ENCODE measurements around the gene GALNT11.

Gene GALNT11

DNA sequence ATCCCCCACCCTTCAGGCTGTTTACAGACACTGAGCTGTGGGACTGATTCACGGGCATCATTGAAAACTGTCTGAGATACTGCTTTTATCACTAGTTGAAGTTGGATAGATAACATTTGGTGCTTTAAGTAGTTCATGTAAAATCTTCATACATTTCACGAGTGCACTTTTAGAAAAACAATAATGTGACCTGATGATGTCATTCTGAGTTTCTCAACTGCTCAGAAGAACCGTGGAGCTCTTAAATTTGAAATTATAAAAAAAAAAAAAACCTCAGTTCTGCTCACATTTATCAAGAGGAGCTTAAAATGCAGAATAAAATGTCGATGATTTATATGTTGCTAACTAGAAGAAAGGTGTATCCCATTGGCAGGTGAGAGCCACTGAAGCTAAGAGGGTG is 81.5 kb downstream of the GALNT11 start:
- FAIRE-seq (no peak), DNase-seq (ENCODE audit: insufficient read length, low spot score) (no peak)

GRCh38 chr7:152107945-152108344 is 82.5 kb downstream of the GALNT11 start:
- FAIRE-seq (no peak), DNase-seq (ENCODE audit: insufficient read length, low spot score) (no peak)

DNA sequence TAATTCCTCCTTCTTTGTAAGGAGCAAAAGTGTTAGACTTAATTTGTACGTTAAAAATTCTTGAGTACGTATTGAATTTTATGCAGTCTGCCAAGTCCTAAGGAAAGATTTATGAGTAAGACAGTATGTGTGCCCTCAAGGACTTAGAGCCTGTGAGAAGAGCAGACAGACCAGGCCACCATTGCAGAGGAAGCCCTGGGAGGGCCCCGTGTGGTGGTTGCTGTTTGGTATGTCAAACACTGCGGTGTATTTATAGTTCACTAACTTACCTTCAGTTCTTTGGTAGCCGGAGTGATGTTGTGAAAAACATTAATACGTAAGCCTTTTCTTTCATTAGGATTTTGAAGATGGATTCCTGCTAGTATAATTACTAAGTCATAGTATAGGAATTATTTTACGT is 82.9 kb downstream of the GALNT11 start:
- FAIRE-seq (no peak), DNase-seq (ENCODE audit: insufficient read length, low spot score) (no peak)

DNA sequence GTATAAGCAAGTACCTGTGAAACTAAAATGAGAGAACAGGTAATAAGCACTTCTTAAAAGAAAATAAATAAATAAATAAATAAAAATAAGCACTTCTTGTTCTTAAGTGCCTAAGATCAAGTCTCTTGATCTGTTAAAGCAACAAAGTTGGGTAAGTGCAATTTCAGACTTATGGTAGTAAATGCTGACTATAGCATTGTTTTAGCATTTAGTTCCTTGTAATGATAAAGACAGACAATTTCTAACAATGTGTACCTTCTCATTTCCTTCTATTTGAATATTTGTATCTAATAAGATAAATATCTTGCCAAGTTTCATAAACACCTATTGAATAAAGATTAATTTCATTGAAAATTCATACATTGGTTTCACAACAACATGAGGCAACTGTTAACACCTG is 87.4 kb downstream of the GALNT11 start:
- FAIRE-seq (no peak), DNase-seq (ENCODE audit: insufficient read length, low spot score) (no peak)

DNA sequence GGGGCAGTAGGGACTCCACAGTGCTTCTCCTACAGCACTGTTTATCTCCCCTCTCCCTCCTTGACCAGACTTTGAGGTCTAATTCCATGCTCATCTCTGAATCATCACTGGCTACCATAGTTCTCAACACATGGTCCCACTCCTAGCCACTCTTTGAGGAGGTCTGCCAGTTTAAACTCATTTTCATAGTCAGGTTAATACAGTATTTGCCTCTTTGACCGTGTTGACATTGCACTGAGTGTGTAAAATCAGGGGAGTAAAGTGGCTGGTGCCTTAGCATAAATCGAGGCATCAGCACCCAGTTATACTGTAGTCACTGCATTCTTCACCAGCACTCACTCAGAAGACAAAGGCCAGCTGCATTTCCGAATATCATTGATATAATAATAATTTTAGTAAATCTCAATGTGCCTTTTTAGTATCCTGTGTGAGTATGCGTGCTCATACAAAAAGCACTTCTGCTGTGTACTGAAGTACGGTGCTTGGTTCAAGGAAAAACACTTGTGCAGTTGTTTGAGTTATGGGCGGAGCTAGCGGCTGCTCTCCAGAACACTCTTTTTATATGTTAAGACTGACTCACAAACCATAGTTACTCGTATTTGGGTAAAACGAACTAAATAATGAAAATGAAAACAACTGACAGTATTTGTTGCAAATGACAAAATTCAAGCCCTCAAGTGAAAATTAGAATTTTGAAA is 89.7 kb downstream of the GALNT11 start:
- FAIRE-seq (no peak), DNase-seq (ENCODE audit: insufficient read length, low spot score) (no peak)

GRCh38 chr7:152117356-152117755 is 91.9 kb downstream of the GALNT11 start:
- no peak for FAIRE-seq
- DNase-seq (ENCODE audit: insufficient read length, low spot score), result no peak

DNA sequence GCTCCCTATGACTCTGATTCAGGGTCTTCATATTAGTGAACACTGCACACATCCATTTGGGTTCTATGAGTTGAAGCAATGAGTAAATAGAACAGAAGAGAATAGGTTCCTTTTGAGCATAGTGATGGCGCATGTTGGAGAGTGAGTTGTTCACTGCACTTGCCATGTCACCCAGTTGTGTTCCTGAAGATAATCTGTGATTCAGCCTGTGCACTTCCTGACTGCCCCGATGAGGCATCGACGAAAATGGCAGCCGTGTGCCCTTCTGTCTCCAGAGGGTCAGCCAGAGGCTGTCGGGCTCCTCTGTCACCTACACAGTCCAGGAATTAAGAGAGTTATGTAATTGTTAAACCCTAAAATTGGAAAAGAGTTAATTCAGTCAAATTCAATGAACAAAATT is 94.7 kb downstream of the GALNT11 start:
- DNase-seq (ENCODE audit: insufficient read length, low spot score), result no peak
- no peak for FAIRE-seq

DNA sequence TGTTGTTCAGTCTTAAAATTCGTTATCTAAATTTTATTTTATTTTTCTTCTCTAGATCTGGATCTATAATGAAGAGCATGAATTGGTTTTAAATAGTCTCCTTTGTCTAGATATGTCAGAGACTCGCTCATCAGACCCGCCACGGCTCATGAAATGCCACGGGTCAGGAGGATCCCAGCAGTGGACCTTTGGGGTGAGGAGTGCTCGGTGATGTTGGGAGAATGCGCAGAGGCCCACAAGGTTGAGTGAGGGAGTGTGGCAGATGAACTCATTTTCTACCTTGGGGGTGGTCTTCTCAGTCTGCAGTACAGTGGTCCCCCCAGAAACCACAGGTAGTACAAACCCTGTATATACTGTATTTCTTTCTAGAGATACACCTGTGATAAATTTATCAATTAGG is 95.3 kb downstream of the GALNT11 start:
- no peak for DNase-seq (ENCODE audit: insufficient read length, low spot score)
- FAIRE-seq, result no peak

DNA sequence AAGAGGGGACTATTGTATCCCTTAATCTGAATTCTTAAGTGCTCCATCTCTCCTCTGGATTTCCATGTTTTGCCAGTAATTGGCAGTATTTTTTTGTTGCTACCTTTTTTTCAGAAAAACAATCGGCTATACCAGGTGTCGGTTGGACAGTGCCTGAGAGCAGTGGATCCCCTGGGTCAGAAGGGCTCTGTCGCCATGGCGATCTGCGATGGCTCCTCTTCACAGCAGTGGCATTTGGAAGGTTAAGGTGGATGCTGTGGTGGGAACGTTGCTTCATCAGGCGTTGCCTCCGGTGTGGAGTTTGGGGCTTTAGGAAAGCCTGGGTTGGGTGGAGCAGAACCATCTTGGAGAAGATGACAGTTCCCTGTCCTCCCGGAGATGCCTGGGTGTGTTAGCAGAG is 96.0 kb downstream of the GALNT11 start:
- no peak for DNase-seq (ENCODE audit: insufficient read length, low spot score)
- FAIRE-seq, result no peak

- FAIRE-seq (no peak), DNase-seq (ENCODE audit: insufficient read length, low spot score) (no peak)
Observed at GRCh38 chr7:152122540-152122939, 97.1 kb downstream of the GALNT11 start.

DNA sequence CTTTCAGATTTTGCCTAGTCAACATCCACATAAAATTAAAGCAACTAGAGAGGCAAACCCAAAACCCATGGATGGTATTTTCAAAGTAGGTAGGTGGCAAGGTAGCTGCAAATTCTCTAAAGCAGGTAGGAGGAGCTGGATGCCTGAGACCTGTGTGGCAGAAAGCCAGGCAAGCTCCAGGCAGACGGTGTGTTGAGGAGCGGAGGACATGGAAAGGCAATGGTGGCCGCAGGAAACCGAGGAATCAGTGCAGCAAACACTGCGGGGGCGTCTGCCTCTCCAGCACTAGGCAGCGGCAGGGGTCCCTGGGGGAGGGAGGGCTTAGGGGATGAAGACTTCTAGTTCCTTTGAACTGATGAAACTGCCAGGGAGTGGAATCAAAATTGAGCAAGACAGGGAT is 101.3 kb downstream of the GALNT11 start:
- DNase-seq (ENCODE audit: insufficient read length, low spot score) (no peak), FAIRE-seq (no peak)

DNA sequence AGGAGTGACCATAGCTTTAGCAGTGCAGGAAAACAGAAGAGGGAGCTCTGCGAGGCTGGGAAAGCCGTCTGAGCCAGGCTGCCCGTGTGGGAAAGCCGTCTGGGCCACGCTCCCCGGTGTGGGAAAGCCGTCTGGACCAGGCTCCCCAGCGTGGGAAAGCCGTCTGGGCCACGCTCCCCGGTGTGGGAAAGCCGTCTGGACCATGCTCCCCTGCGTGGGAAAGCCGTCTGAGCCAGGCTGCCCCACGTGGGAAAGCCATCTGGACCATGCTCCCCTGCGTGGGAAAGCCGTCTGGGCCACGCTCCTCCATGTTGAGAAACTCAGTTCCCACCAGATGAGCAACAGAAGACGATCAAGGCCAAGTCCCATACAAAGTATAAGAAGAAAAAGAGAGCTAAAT is 101.8 kb downstream of the GALNT11 start:
- FAIRE-seq (no peak), DNase-seq (ENCODE audit: insufficient read length, low spot score) (no peak)

GRCh38 chr7:152128252-152128651 is 102.8 kb downstream of the GALNT11 start:
- DNase-seq (ENCODE audit: insufficient read length, low spot score) (no peak), FAIRE-seq (no peak)

GRCh38 chr7:152128741-152129461 is 103.4 kb downstream of the GALNT11 start:
- FAIRE-seq (no peak), DNase-seq (ENCODE audit: insufficient read length, low spot score) (no peak)

- DNase-seq (ENCODE audit: insufficient read length, low spot score), result no peak
- FAIRE-seq, result no peak
Observed at GRCh38 chr7:152129682-152130081, 104.2 kb downstream of the GALNT11 start.

DNA sequence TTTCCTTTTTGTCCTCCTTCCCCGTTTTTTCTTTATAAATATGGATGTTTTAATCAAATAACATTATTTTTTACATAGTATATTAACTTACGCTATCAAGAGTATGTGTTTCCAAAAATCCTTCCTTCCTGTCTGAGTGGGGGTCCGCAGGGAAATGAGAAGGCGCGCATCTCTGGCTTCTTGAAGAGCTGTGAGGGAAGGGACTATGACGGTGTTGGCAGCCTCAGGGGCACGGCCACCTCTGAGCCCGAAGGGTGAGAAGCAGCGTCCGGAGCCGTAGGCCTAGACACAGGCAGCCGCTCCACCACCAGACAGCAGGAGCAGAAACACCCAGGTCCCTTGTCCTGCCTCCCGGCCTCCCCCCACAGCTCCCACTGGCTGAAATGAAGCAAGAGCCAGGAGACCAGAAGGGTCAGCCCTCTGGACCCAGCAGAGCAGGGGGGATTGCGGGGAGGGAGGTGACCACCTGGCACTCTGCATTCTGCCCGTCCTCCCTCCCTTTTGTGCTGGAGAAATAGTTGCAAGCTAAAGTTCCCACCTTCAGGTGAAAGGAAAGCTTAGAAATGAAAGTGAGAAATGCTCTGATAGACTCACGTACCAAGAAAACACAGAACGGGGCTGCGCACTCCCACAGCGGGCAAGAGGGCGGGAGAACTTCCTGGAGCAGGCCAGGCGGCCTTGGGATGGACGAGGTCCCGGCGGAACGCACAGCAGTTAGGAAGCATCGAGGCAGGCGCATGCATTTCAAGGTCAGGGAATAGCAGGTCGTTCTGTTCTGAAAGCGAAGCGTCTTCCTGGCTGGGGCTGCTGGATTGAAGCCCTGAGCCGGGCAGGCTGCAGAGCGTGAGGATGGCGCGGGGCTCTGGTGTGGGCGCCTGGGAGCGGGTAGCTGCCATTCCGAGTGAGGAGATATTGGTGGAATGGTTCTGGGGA is 105.5 kb downstream of the GALNT11 start:
- DNase-seq (ENCODE audit: insufficient read length, low spot score) (no peak), FAIRE-seq (no peak)

DNA sequence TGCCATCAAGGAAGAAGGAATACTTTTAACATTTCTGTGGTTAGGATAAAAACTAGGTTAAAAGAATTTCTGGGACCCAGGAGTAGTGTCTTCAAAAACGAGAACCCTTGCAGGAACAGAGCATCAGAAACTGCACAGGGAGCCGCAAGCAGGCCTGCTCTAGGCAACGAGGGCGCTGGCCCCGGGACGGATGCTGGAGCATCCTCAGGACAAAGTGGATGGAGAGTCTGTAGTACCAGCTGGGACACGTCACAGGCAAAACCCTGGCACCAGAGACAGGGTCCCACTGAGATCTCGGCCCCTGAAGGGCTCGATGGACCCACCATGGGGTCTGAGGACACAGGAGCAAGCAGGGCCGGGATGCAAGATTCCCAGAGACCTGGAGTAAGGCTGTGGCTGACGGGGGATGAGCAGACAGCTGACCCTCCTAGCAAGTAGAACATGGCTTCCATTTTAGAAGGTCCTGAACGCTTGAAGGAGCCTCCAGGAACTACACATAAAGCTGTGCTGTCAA is 106.6 kb downstream of the GALNT11 start:
- no peak for FAIRE-seq
- no peak for DNase-seq (ENCODE audit: insufficient read length, low spot score)

GRCh38 chr7:152132812-152133211 is 107.3 kb downstream of the GALNT11 start:
- no peak for DNase-seq (ENCODE audit: insufficient read length, low spot score)
- FAIRE-seq, result no peak

DNA sequence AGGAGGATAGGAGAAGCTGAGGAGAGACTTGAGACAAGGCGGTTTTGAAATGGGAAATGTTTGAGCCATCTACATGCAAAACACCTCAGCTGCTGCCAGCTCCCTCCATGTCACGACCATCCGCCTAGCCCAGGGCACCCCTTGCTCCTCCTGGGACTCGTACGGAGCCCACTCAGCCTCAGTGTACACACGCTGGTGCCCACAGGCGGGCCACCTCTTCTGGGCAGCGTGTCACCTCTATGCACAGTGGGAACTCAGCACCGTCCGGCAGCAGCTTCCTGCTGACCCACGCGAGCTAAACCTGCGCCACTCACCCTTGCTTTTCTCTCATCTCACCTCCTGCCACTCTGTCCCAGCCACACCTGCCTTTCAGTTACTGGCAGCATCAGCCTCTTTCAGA is 108.3 kb downstream of the GALNT11 start:
- DNase-seq (ENCODE audit: insufficient read length, low spot score) (no peak), FAIRE-seq (no peak)

DNA sequence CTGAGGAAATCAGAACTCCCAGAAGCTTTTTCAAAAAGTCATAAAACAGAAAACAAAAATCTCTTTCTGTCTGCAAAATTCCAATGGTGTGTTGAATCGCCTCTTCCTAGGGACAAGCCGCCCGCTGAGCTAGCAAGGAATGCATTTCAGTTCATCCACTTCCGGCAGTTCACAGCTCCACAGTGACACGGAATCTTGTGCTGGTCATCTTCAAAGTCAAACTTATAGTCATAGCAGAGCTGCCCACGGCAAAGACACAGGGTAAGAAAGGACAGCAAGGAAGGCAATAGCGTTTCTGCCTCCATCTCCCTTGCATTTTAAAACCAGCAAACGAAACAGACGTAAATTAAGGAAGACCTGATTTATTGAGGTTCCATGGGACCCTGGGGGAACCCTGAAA is 111.2 kb downstream of the GALNT11 start:
- no peak for DNase-seq (ENCODE audit: insufficient read length, low spot score)
- no peak for FAIRE-seq

GRCh38 chr7:152137476-152138025 is 112.1 kb downstream of the GALNT11 start:
- FAIRE-seq (no peak), DNase-seq (ENCODE audit: insufficient read length, low spot score) (no peak)
